ENCODE measurements around the gene TMEM126A.

Gene TMEM126A

DNA sequence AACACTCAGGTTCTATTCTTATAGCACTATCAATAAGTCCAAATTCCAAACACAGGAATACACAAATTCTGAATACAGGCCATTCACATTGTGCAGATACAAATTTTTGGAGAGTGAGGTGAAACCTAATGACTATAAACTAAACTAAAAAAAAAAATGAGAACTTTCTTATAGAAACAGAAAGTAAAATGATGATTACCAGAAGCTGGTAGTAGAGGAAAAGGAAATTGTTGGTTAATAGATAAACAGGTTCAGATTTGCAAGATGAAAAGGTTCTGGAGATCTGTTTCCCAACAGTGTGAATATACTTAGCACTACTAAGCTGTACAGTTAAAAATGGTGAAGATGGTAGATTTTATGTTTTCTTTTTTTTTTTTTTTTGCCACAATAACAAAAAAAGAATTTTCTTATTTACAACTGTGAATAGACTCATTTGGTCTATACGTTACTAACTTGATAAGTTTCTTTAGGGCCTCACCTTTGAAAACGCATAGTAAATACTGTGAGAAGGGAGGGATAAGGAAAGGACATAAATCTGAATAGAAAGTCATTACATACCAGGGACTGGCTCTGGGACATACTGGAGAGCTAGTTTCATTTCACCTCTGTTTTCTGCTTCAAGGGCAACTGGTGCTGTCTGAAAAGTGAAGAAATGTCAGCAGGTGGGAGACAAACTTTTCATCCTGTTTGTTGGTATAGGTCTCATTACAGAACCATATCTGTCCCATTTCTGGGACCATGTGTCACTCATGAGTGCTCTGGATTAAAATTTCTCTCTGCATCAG lies 52.4 kb downstream of the TMEM126A start:
- TF ChIP-seq CTCF (IDR thresholded peaks at IDR 0.05; ENCODE audit: borderline replicate concordance, insufficient read depth, low read depth, low read length): no peak
- no peak overlapping the region for H3K4me3 ChIP-seq (ENCODE audit: low read depth, low read length)

DNA sequence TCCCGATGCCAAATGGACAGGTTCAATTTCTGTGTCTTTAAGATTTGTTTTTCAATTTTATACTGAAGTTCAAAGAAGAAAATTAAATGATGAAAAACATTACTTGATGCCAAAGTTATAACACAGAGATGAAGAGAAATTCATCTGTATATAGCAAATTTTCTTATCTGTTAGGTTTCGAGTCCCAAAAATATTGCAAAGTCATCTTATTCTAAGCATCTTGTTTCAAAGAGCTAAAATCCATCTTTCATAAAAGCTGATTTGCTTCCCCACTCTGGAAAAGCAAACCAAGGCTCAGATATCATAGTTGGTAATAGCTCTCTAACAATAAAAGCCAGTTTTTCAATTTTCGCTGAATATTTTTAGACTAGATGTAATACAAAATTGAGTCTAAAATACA lies 57.2 kb downstream of the TMEM126A start:
- TF ChIP-seq CTCF (IDR thresholded peaks at IDR 0.05; ENCODE audit: borderline replicate concordance, insufficient read depth, low read depth, low read length): no peak
- H3K4me3 ChIP-seq (ENCODE audit: low read depth, low read length): no peak overlapping the region

DNA sequence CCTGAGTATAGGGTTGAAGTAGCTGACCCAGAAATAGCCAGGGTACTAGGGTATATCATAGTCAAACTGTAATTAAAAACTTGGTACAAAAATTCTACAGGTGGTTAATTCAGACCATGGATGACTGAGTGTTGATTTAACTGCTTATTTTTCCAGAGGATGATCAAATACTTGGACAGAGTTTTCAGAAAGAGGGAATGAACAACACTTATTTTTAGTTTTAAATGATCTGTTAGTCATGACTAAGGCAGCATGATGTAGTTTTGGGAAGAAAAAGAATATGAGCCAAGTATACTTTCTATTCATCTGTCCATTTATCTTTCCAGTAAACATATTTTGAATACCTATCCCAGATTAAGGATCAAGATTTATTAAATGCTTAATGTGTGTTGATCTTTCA lies 58.0 kb downstream of the TMEM126A start:
- no peak for TF ChIP-seq CTCF (IDR thresholded peaks at IDR 0.05; ENCODE audit: borderline replicate concordance, insufficient read depth, low read depth, low read length)
- no peak overlapping the region for H3K4me3 ChIP-seq (ENCODE audit: low read depth, low read length)

All from GM12875 (cell line).